Loucy (cell line): ENCODE data around the gene TEX14.

Experiments
- EZH2phosphoT487 ChIP-seq: fragments of 200-600 bp; IDR thresholded peaks from 2 replicates; pipeline ENCODE4 v1.6.1; 2018; ENCODE audit warnings: antibody characterized with exemption, mild to moderate bottlenecking, moderate library complexity, borderline replicate concordance
- TF ChIP-seq, protein P1 (sequence below): fragments of 200-600 bp; sonication (generic); conservative IDR thresholded peaks from 2 replicates; pipeline ENCODE4 v1.5.1; 2014; ENCODE audit warnings: mild to moderate bottlenecking, antibody characterized with exemption, low read length

DNA sequence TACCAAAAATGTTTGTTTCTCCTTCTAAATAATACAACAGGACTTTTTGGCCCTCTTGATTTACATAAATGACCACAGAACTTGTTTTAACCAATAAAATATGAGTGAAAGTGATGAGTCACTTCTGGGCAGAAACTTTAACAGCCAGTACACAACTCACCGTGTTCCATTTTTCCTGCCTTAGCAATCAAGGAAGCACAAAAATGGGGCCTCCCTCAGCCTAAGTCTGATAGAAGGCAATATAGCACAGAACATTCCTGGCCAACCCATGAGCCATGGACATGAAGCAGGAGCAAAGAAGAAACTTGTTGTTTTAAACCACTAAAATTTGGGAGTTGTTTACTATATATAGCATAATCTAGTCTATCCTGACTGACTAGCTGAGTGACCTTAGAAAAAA, 116.3 kb downstream of the TEX14 start:
- TF ChIP-seq, protein P1, sequence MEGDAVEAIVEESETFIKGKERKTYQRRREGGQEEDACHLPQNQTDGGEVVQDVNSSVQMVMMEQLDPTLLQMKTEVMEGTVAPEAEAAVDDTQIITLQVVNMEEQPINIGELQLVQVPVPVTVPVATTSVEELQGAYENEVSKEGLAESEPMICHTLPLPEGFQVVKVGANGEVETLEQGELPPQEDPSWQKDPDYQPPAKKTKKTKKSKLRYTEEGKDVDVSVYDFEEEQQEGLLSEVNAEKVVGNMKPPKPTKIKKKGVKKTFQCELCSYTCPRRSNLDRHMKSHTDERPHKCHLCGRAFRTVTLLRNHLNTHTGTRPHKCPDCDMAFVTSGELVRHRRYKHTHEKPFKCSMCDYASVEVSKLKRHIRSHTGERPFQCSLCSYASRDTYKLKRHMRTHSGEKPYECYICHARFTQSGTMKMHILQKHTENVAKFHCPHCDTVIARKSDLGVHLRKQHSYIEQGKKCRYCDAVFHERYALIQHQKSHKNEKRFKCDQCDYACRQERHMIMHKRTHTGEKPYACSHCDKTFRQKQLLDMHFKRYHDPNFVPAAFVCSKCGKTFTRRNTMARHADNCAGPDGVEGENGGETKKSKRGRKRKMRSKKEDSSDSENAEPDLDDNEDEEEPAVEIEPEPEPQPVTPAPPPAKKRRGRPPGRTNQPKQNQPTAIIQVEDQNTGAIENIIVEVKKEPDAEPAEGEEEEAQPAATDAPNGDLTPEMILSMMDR = no peak
- TF ChIP-seq EZH2phosphoT487 = no peak
